HepG2 (cell line): ENCODE results near the gene HS3ST1. TPM values are rescaled to one million over a fixed set of nuclear protein-coding genes. Genes with fewer than 3 reads are reported as not detected.

Experiments used
- ATAC-seq: fragments of 200-7000 bp; cut with Tn5 transposase; 3 replicates; pipeline ENCODE4 v1.9.1; 2020; ENCODE audit warnings: mild to moderate bottlenecking, moderate library complexity
- BruUV-seq: library from RNA; stranded (reverse); fragments of 400-500 nt; replicated peaks from 2 replicates; lab custom pipeline; 2021; lab: Mats Ljungman, UMichigan
- CTCF ChIA-PET: fragments of 300-600 bp; formaldehyde crosslinking; extraction: SDS; loops from one replicate; lab custom pipeline; 2021; ENCODE audit warnings: low total read pairs, inconsistent platforms, low intra/inter-chr PET ratio; lab: Yijun Ruan, JAX
- POLR2A ChIA-PET: fragments of 350-600 bp; sonication (Branson Sonifier 250); formaldehyde crosslinking; loops from one replicate; lab custom pipeline; 2020; ENCODE audit warnings: antibody characterized with exemption, inconsistent platforms; lab: Yijun Ruan, JAX
- DNase-seq: peaks from one replicate; pipeline ENCODE4 v3.0.0-alpha.2; 2015; ENCODE audit warnings: low spot score
- FAIRE-seq: peaks from 3 replicates; lab custom pipeline; 2011; peaks lifted over from hg19 to GRCh38; lab: Jason Lieb, UNC
- H2AFZ ChIP-seq: one replicate; pipeline ENCODE4 v1.6.1; 2011; ENCODE audit warnings: low read length, inconsistent platforms
- H3K27ac ChIP-seq: fragments of 300-600 bp; 3 replicates; pipeline ENCODE4 v1.8.0; 2011; ENCODE audit warnings: mixed run types, mild to moderate bottlenecking, mixed read lengths, low read length, inconsistent platforms; ENCODE audit not compliant: insufficient read depth; ENCODE audit errors: extremely low read length
- H3K27me3 ChIP-seq, 2 experiments: fragments of 200-600 bp in 1 of 2; 2 replicates in 1 of 2; 3 replicates in 1 of 2; pipeline versions ENCODE4 v1.6.0 to v1.8.0; 2011; ENCODE audit warnings: low read length in 2 of 2, mild to moderate bottlenecking in 2 of 2, moderate library complexity in 2 of 2, inconsistent platforms in 1 of 2; ENCODE audit not compliant: insufficient read depth in 2 of 2, control insufficient read depth in 1 of 2
- H3K36me3 ChIP-seq, 2 experiments: fragments of 200-600 bp in 1 of 2; replicated peaks in 1 of 2; 2 replicates in 1 of 2; 3 replicates in 1 of 2; pipeline versions ENCODE4 v1.5.1 to v1.8.0; 2011; ENCODE audit warnings: low read length in 2 of 2, inconsistent platforms in 1 of 2; ENCODE audit not compliant: insufficient read depth in 2 of 2, control insufficient read depth in 1 of 2
- H3K4me1 ChIP-seq: 2 replicates; pipeline ENCODE4 v1.5.1; 2012; ENCODE audit warnings: low read length, inconsistent platforms; ENCODE audit not compliant: insufficient read depth
- H3K4me2 ChIP-seq: 2 replicates; pipeline ENCODE4 v1.6.0; 2011; ENCODE audit warnings: low read depth, low read length, inconsistent platforms
- H3K4me3 ChIP-seq, 3 experiments: fragments of 200-600 bp in 1 of 3; sonication (generic), shearing (Covaris generic) in 1 of 3; replicated peaks in 1 of 3; 2 replicates each; pipeline ENCODE4 v1.5.1; 2011 to 2016; ENCODE audit warnings: low read length in 3 of 3, inconsistent platforms in 2 of 3, low read depth in 2 of 3, mild to moderate bottlenecking in 2 of 3, control low read depth in 1 of 3, mixed read lengths in 1 of 3; ENCODE audit not compliant: insufficient read depth in 1 of 3
- H3K79me2 ChIP-seq: one replicate; pipeline ENCODE4 v1.6.1; 2011; ENCODE audit warnings: low read length, inconsistent platforms; ENCODE audit not compliant: insufficient read depth
- H3K9ac ChIP-seq: 2 replicates; pipeline ENCODE4 v1.6.0; 2011; ENCODE audit warnings: mild to moderate bottlenecking, low read depth, low read length, inconsistent platforms; ENCODE audit not compliant: insufficient read depth
- H3K9me3 ChIP-seq: 2 replicates; pipeline ENCODE4 v1.5.1; 2012; ENCODE audit warnings: mild to moderate bottlenecking, low read length
- H4K20me1 ChIP-seq: 2 replicates; pipeline ENCODE4 v1.6.0; 2011; ENCODE audit warnings: inconsistent platforms, mild to moderate bottlenecking, low read length, moderate library complexity; ENCODE audit not compliant: insufficient read depth
- GTF3A ChIP-seq: sonication (generic); formaldehyde crosslinking; conservative IDR thresholded peaks from 2 replicates; pipeline ENCODE4 v1.4.0; 2020; ENCODE audit warnings: mild to moderate bottlenecking, missing genetic modification reagents
- PHF20 ChIP-seq: sonication (generic); formaldehyde crosslinking; IDR thresholded peaks from 2 replicates; pipeline ENCODE4 v1.5.0; 2020; ENCODE audit warnings: mild to moderate bottlenecking, missing genetic modification reagents
- ZNF101 ChIP-seq: sonication (generic); formaldehyde crosslinking; IDR thresholded peaks from 2 replicates; pipeline ENCODE4 v1.4.0; 2020; ENCODE audit warnings: mild to moderate bottlenecking, low read depth, missing genetic modification reagents, borderline replicate concordance
- ZNF326 ChIP-seq: sonication (generic); formaldehyde crosslinking; IDR thresholded peaks from 2 replicates; pipeline ENCODE4 v1.4.0; 2020; ENCODE audit warnings: missing genetic modification reagents, borderline replicate concordance
- ZNF674 ChIP-seq: sonication (generic); formaldehyde crosslinking; IDR thresholded peaks from 2 replicates; pipeline ENCODE4 v1.5.0; 2020; ENCODE audit warnings: low read depth, mild to moderate bottlenecking, missing genetic modification reagents
- ZSCAN29 ChIP-seq: sonication (generic); formaldehyde crosslinking; conservative IDR thresholded peaks from 2 replicates; pipeline ENCODE4 v1.4.0; 2020; ENCODE audit warnings: mild to moderate bottlenecking, missing genetic modification reagents
- WGBS: methylation state at CpG from one replicate; pipeline ENCODE4 v1.1.6; 2017; ENCODE audit warnings: low lambda C conversion rate; 5-methylcytosine and 5-hydroxymethylcytosine counted together
- in situ Hi-C: cut with HindIII; loops from 2 replicates; pipeline ENCODE4 v1.10.0; 2017; ENCODE audit warnings: low pct_unique_long_range_greater_than_20kb; ENCODE audit not compliant: extremely low pct_ligation_motif_present
- intact Hi-C: fragments of 100-400 bp; cut with micrococcal nuclease; formaldehyde crosslinking; loops from one replicate; pipeline ENCODE4 v1.10.0; 2022; ENCODE audit not compliant: unreplicated experiment
- polyA plus RNA-seq, 8 experiments: library from polyadenylated mRNA; depleted of rRNA in 3 of 8; stranded (reverse) in 7 of 8; unstranded in 1 of 8; fragments of >200 nt; fragmentation: Illumina TruSeq in 4 of 8; extraction: Trizol in 4 of 8; gene quantifications; 2 replicates each; pipeline versions ENCODE4 v1.2.1 to v1.2.3, GENCODE V29; 2011 to 2016; ENCODE audit warnings: low read depth in 4 of 8, missing spikeins in 1 of 8, mixed read lengths in 1 of 8; ENCODE audit not compliant: insufficient read depth in 1 of 8
- total RNA-seq, 5 experiments: library from RNA; depleted of rRNA; stranded (reverse); fragments of >200 nt; fragmentation: Illumina TruSeq; extraction: Trizol; gene quantifications; 2 replicates each; pipeline ENCODE4 v1.2.3, GENCODE V29; 2016; ENCODE audit warnings: low read depth in 1 of 5
- TF ChIP-seq, protein P1 (sequence below): IDR thresholded peaks from 2 replicates; pipeline ENCODE4 v1.6.1; 2016; ENCODE audit warnings: low read depth, missing genetic modification reagents, missing compliant biosample characterization
- TF ChIP-seq, protein P2 (sequence below), 2 experiments: sonication (generic) in 1 of 2; formaldehyde crosslinking in 1 of 2; IDR thresholded peaks; 2 replicates each; pipeline versions ENCODE4 v1.4.0 to v1.6.1; 2018 to 2020; ENCODE audit warnings: missing genetic modification reagents in 2 of 2, borderline replicate concordance in 1 of 2, low read depth in 1 of 2, mild to moderate bottlenecking in 1 of 2, missing biosample characterization in 1 of 2

The HS3ST1 gene
- total and polyA plus RNA-seq, 2 of the 13 experiments (the other 11 are each of a cell fraction or from before 2014, with no cell fraction given), result not detected

DNA sequence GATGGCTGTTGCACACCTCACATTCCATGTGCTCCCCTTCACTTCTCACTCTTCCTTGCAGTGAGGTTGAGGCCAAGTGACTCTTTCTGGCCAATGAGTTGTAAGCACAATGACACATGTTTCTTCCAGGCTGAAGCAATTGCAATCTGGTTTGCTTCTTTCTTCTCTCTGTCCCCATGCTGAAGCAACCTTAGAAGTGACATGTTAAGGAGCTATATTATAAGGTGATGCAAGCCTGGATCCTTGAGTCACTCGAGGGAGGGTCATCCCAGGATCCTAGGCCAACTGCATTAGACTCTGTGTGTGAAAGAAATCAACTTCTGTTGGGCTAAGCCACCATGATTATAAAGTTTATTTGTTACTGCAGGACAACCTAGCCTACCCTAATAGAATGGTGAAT, 45.5 kb upstream of the HS3ST1 start (continued):
- TF ChIP-seq, protein P1, sequence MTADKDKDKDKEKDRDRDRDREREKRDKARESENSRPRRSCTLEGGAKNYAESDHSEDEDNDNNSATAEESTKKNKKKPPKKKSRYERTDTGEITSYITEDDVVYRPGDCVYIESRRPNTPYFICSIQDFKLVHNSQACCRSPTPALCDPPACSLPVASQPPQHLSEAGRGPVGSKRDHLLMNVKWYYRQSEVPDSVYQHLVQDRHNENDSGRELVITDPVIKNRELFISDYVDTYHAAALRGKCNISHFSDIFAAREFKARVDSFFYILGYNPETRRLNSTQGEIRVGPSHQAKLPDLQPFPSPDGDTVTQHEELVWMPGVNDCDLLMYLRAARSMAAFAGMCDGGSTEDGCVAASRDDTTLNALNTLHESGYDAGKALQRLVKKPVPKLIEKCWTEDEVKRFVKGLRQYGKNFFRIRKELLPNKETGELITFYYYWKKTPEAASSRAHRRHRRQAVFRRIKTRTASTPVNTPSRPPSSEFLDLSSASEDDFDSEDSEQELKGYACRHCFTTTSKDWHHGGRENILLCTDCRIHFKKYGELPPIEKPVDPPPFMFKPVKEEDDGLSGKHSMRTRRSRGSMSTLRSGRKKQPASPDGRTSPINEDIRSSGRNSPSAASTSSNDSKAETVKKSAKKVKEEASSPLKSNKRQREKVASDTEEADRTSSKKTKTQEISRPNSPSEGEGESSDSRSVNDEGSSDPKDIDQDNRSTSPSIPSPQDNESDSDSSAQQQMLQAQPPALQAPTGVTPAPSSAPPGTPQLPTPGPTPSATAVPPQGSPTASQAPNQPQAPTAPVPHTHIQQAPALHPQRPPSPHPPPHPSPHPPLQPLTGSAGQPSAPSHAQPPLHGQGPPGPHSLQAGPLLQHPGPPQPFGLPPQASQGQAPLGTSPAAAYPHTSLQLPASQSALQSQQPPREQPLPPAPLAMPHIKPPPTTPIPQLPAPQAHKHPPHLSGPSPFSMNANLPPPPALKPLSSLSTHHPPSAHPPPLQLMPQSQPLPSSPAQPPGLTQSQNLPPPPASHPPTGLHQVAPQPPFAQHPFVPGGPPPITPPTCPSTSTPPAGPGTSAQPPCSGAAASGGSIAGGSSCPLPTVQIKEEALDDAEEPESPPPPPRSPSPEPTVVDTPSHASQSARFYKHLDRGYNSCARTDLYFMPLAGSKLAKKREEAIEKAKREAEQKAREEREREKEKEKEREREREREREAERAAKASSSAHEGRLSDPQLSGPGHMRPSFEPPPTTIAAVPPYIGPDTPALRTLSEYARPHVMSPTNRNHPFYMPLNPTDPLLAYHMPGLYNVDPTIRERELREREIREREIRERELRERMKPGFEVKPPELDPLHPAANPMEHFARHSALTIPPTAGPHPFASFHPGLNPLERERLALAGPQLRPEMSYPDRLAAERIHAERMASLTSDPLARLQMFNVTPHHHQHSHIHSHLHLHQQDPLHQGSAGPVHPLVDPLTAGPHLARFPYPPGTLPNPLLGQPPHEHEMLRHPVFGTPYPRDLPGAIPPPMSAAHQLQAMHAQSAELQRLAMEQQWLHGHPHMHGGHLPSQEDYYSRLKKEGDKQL (CRISPR knock-in tag), result no peak
- TF ChIP-seq ZNF326 (no peak), PHF20 (CRISPR knock-in tag) (no peak), GTF3A (no peak)
- TF ChIP-seq, protein P2, sequence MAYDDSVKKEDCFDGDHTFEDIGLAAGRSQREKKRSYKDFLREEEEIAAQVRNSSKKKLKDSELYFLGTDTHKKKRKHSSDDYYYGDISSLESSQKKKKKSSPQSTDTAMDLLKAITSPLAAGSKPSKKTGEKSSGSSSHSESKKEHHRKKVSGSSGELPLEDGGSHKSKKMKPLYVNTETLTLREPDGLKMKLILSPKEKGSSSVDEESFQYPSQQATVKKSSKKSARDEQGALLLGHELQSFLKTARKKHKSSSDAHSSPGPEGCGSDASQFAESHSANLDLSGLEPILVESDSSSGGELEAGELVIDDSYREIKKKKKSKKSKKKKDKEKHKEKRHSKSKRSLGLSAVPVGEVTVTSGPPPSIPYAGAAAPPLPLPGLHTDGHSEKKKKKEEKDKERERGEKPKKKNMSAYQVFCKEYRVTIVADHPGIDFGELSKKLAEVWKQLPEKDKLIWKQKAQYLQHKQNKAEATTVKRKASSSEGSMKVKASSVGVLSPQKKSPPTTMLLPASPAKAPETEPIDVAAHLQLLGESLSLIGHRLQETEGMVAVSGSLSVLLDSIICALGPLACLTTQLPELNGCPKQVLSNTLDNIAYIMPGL (CRISPR knock-in tag; IDR thresholded peaks at IDR 0.05; ENCODE audit: borderline replicate concordance in 1 of 2, low read depth in 1 of 2), result no peak

DNA sequence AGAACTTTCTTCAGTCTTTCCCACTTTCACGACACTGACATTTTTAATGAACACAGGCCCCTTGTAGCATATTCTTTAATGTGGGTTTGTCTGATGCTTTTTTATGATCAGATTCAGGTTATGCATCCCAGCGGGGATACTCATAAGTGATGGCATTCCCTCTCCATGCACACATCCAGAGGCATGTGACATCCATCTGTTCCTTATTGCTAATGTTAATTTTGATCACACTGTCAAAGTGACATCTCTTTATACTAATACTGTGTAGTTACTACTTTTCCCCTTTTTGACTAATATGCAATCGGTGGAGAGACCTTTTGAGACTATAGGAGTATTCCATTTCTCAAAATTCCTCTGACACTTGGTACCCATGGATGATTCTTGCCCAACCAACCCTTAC, 43.8 kb upstream of the HS3ST1 start:
- no peaks in the 10 kb centered on the region for H3K9me3 ChIP-seq
- no peak overlapping the region for H2AFZ ChIP-seq
- H3K4me1 ChIP-seq, result no peaks in the 10 kb centered on the region
- no peaks in the 10 kb centered on the region for H3K27me3 ChIP-seq
- no peaks in the 10 kb centered on the region for H4K20me1 ChIP-seq
- WGBS, result 3% methylated on average over 3 of the region's 3 CpGs
- H3K27ac ChIP-seq, result no peak overlapping the region
- ChIA-PET CTCF (no interaction called here), POLR2A (no interaction called here)
- ATAC-seq (no peak), FAIRE-seq (no peak), DNase-seq (no peak)
- TF ChIP-seq ZNF101 (CRISPR knock-in tag), result no peak
- TF ChIP-seq ZSCAN29 (CRISPR knock-in tag), result no peak
- TF ChIP-seq ZNF674 (CRISPR knock-in tag), result no peak
- H3K79me2 ChIP-seq, result no peaks in the 10 kb centered on the region
- no peaks in the 10 kb centered on the region for H3K36me3 ChIP-seq
- no peak overlapping the region for H3K4me3 ChIP-seq
- in situ Hi-C loops (loop anchor here (25.0 kb wide), 1 partner anchor 1165 kb away; no protein-coding TSS in a partner anchor), intact Hi-C loops (no loop called here)
- no TSS peak for BruUV-seq
- H3K4me2 ChIP-seq, result no peak overlapping the region
- H3K9ac ChIP-seq, result no peak overlapping the region
